ENCODE data around the gene PTPRM.

PTPRM gene

GRCh38 chr18:7814754-7815315 is 247.7 kb downstream of the PTPRM start:
- Mint-ChIP-seq H3K27me3 (no peaks in the 10 kb centered on the region), H3K27ac (peak overlapping the region in 1 of 2 donors; percentile 54)

GRCh38 chr18:7815787-7816186 is 248.7 kb downstream of the PTPRM start:
- H3K4me3 Mint-ChIP-seq: no peak overlapping the region
- no peak for ATAC-seq
- peaks cover 16 to 39% of the 10 kb centered on the region in 2 donors for H3K9me3 Mint-ChIP-seq
- no peaks in the 10 kb centered on the region for H3K4me1 Mint-ChIP-seq
- no peak for DNase-seq
- H3K27me3 Mint-ChIP-seq: no peaks in the 10 kb centered on the region
- no peak overlapping the region for H3K27ac Mint-ChIP-seq

More at GRCh38 chr18:7814754-7815315, 247.7 kb downstream of the PTPRM start:
- H3K4me3 Mint-ChIP-seq: no peak overlapping the region
- DNase-seq: no peak
- no peak for ATAC-seq
- H3K9me3 Mint-ChIP-seq: peaks cover 16 to 39% of the 10 kb centered on the region in 2 donors
- H3K4me1 Mint-ChIP-seq: no peaks in the 10 kb centered on the region

DNA sequence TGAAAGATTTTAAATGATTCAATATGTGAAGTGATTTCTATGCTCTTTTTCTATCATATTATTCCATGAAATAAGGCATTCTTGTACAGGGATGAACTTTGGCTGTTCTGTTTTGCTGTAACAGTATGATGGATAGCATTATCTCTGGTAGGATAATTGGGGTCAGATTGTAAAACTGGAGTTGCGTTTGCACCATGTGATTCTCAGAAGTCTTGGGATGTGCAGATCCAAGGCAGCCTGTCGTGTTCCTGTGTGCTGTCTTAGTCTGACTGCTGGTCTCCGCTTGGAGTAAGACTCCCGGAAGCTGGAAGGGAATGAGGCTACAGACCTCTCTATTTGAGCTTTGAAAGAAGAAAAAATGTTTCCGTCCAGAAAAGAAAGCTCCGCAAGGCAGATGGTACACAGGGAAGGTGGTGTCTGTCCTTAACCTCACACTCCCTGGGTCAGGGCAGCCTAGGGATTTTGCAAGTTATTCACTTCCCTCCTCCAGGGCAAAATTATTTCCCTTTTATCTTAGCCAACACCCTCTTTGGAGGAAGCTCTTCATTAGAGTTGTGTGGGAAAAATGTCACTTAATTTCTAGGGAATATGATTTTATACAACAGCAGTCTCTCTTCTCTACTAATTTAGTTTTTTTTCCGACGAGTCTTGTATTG is 250.6 kb downstream of the PTPRM start:
- H3K27me3 Mint-ChIP-seq: no peaks in the 10 kb centered on the region
- H3K9me3 Mint-ChIP-seq: peaks cover 16 to 35% of the 10 kb centered on the region in 2 donors
- no peak overlapping the region for H3K27ac Mint-ChIP-seq
- ATAC-seq (no peak), DNase-seq (no peak)
- no peak overlapping the region for H3K4me3 Mint-ChIP-seq
- H3K4me1 Mint-ChIP-seq: no peaks in the 10 kb centered on the region

- DNase-seq (no peak), ATAC-seq (no peak)
- Mint-ChIP-seq H3K27me3 (no peaks in the 10 kb centered on the region), H3K4me1 (peaks cover 6% of the 10 kb centered on the region), H3K27ac (no peak overlapping the region), H3K4me3 (no peak overlapping the region), H3K9me3 (peaks cover 0 to 9% of the 10 kb centered on the region in 2 donors)
Observed at GRCh38 chr18:7821784-7822183, 254.7 kb downstream of the PTPRM start.

DNA sequence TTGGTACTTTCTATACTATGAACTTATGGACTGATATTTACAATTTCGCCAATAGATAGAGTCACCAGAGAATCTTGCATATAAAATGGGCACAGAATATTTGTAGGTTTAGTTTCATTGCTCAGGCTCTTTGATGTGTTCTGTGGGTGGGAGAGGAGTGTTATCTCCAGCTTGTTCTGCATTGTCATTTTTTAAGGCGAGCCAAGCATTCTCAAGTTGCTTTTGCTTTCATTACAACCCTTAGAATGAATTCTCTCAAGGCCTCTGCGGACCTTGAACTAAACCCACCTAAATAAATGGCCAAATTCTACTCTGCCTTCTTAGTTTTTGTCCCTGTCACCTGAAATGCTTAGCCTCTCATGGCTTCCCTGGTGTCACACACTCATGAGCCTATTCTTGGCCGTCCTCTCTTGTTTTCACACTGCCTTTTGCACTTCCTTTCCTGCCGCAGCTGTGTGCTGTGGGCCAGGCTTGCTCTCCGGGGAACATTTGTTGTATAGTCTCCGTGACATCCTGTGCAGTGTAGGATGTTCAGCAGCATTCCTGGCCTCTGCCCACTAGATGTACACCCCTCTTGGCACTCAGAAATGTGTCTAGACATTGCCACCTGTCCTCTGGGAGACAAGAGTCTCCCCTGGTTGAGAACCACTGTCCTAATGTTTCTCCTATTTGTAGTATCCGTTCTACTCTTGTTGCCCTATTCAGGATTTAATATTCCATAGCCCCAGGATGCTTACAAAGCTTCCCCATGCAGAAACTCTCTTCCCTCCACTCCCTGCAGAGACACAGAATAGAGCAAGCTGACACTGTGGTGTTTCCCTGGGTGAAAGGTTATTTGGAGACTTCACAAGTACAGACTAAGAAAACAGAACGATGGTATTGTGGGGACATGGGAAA is 255.6 kb downstream of the PTPRM start:
- no peak overlapping the region for H3K4me3 Mint-ChIP-seq
- peaks cover 0 to 9% of the 10 kb centered on the region in 2 donors for H3K9me3 Mint-ChIP-seq
- no peaks in the 10 kb centered on the region for H3K27me3 Mint-ChIP-seq
- ATAC-seq (peak; percentile 40), DNase-seq (no peak)
- H3K27ac Mint-ChIP-seq: no peak overlapping the region
- H3K4me1 Mint-ChIP-seq: peaks cover 6% of the 10 kb centered on the region

DNA sequence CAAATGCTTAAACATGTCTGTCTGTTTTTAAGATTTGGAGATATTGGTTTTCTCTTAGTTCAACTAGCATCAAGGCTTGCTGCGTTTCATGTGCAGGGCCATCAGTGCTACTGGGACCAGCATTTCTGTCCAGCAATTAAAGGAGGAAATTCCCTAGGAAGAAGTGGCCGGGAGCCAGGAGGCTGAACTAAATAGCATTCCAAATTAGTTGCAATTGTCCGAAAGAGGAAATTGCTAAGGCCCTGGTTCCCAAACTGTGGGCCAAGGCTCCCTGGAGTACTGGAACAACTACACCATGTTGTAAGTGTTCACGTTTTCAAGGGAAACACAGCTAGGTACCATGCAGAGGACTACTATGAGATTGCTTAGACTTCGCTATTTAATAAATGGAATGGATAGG is 257.9 kb downstream of the PTPRM start:
- Mint-ChIP-seq H3K9me3 (no peaks in the 10 kb centered on the region), H3K4me3 (no peak overlapping the region), H3K27me3 (no peaks in the 10 kb centered on the region), H3K4me1 (peaks cover 6% of the 10 kb centered on the region), H3K27ac (no peak overlapping the region)
- DNase-seq (no peak), ATAC-seq (no peak)

DNA sequence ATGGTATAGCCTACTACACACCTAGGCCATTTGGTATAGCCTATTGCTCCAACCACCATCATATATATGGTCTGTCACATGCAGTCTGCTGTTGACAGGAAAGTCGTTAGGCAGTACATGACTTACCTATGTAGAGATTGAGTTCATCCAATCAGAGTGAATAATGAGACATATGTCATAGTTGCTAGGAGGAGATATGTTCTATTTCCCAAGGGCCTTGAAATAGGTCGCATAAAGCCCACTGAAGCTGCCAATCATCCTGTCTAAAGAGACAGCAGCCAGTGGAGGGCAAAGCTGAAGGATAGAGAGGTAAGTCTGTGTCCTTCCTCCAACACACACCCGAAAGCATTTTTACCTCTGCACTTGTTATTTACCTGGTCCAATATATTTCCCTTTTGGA is 263.4 kb downstream of the PTPRM start:
- DNase-seq (no peak), ATAC-seq (no peak)
- H3K4me3 Mint-ChIP-seq: no peak overlapping the region
- H3K4me1 Mint-ChIP-seq: no peaks in the 10 kb centered on the region
- H3K27me3 Mint-ChIP-seq: no peaks in the 10 kb centered on the region
- no peak overlapping the region for H3K27ac Mint-ChIP-seq
- peaks cover 7 to 10% of the 10 kb centered on the region in 2 donors for H3K9me3 Mint-ChIP-seq

DNA sequence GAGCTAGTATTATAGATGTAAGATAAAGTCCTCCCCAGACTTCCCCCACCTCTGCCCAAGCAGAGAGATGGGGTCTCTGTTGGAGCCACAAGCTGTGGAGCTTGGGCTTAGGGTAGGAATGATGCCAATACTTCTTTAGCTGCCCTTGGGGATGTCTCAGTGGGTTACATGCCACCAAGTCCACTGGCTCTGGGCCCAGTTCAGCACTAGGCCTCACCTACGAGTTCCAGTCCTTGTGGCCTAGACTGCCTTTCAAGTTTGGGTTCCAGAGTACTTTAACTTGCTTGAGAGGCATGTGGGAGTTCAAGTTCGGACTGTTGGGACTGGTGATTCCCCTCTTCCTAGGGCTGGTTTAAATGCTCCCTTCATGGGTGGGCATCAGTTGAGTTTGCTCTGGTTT is 272.4 kb downstream of the PTPRM start:
- no peak for ATAC-seq
- Mint-ChIP-seq H3K4me1 (no peaks in the 10 kb centered on the region), H3K9me3 (peaks cover 12 to 19% of the 10 kb centered on the region in 2 donors), H3K27ac (no peak overlapping the region), H3K27me3 (no peaks in the 10 kb centered on the region), H3K4me3 (no peak overlapping the region)
- DNase-seq: no peak

GRCh38 chr18:7840411-7840810 is 273.3 kb downstream of the PTPRM start:
- Mint-ChIP-seq H3K4me1 (no peaks in the 10 kb centered on the region), H3K27ac (no peak overlapping the region), H3K27me3 (no peaks in the 10 kb centered on the region), H3K4me3 (no peak overlapping the region), H3K9me3 (peaks cover 12 to 23% of the 10 kb centered on the region in 2 donors)
- ATAC-seq (no peak), DNase-seq (no peak)

- no peak for ATAC-seq
- H3K9me3 Mint-ChIP-seq: peaks cover 5 to 15% of the 10 kb centered on the region in 2 donors
- no peak overlapping the region for H3K4me3 Mint-ChIP-seq
- H3K27me3 Mint-ChIP-seq: no peaks in the 10 kb centered on the region
- no peak overlapping the region for H3K27ac Mint-ChIP-seq
- no peak for DNase-seq
- no peaks in the 10 kb centered on the region for H3K4me1 Mint-ChIP-seq
Observed at GRCh38 chr18:7844017-7844416, 276.9 kb downstream of the PTPRM start.

GRCh38 chr18:7844418-7844817 is 277.3 kb downstream of the PTPRM start:
- H3K27me3 Mint-ChIP-seq: no peaks in the 10 kb centered on the region
- H3K27ac Mint-ChIP-seq: no peak overlapping the region
- no peak for DNase-seq
- H3K4me3 Mint-ChIP-seq: no peak overlapping the region
- no peaks in the 10 kb centered on the region for H3K4me1 Mint-ChIP-seq
- no peak for ATAC-seq
- peaks cover 5 to 15% of the 10 kb centered on the region in 2 donors for H3K9me3 Mint-ChIP-seq

GRCh38 chr18:7846335-7846734 is 279.2 kb downstream of the PTPRM start:
- Mint-ChIP-seq H3K27me3 (no peaks in the 10 kb centered on the region), H3K27ac (no peak overlapping the region), H3K9me3 (peaks cover 5 to 16% of the 10 kb centered on the region in 2 donors), H3K4me3 (no peak overlapping the region), H3K4me1 (no peaks in the 10 kb centered on the region)
- ATAC-seq (no peak), DNase-seq (no peak)

DNA sequence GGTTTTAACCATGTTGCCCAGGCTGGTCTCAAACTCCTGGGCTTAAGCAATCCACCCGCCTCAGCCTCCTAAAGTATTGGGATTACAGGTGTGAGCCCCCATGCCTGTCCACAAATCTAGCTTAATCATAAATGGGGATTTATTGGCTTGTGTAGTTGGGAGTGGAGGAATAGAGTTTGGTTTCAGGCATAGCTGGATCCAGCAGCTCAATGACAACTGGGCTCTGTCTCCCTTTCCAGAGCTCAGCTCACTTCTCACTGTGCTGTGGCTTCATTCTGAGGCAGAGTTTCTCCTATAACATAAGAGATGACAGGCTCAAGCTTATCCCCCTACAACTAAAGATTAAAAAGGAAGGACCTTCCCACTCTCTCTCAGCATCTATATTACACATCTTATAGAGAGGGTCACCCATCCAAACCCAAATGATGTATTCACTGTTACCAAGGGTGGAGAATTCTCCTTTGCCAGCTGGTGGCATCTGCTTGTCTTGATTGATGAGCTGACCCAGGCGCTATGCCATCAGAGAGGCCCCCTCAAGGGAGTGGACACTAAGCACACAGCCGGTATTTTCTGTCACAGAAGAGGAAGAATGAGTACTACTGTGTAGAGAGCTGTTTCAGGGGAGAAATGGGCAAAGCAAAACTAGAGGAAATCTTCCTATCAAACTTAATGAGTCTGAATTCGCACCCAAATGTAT is 280.4 kb downstream of the PTPRM start:
- no peak for ATAC-seq
- Mint-ChIP-seq H3K9me3 (peaks cover 10 to 22% of the 10 kb centered on the region in 2 donors), H3K27ac (peak overlapping the region in 1 of 2 donors; percentile 52), H3K27me3 (no peaks in the 10 kb centered on the region), H3K4me1 (no peaks in the 10 kb centered on the region), H3K4me3 (no peak overlapping the region)
- no peak for DNase-seq

- Mint-ChIP-seq H3K4me1 (no peaks in the 10 kb centered on the region), H3K4me3 (no peak overlapping the region)
Observed at GRCh38 chr18:7848054-7848412, 280.9 kb downstream of the PTPRM start.

GRCh38 chr18:7850446-7850845 is 283.3 kb downstream of the PTPRM start:
- ATAC-seq: no peak

More at GRCh38 chr18:7848054-7848412, 280.9 kb downstream of the PTPRM start:
- H3K9me3 Mint-ChIP-seq: peaks cover 10 to 22% of the 10 kb centered on the region in 2 donors
- no peaks in the 10 kb centered on the region for H3K27me3 Mint-ChIP-seq
- no peak for ATAC-seq
- H3K27ac Mint-ChIP-seq: no peak overlapping the region
- no peak for DNase-seq

More at GRCh38 chr18:7850446-7850845, 283.3 kb downstream of the PTPRM start:
- Mint-ChIP-seq H3K4me3 (no peak overlapping the region), H3K27ac (no peak overlapping the region), H3K4me1 (no peaks in the 10 kb centered on the region), H3K9me3 (peaks cover 10 to 15% of the 10 kb centered on the region in 2 donors), H3K27me3 (no peaks in the 10 kb centered on the region)
- no peak for DNase-seq

Data from stimulated activated naive CD8-positive, alpha-beta T cell treated with anti-CD3 and anti-CD28 coated beads, Interleukin-15, amount 100 ng/mL, for 72 hours (primary cell).